C4-2B (cell line): ENCODE data around the gene PSMB10.

Source experiments
- H3K27ac ChIP-seq: fragments of 450-650 bp; 2 replicates; pipeline ENCODE4 v1.5.1; 2017
- CTCF ChIP-seq: fragments of 450-650 bp; conservative IDR thresholded peaks from 2 replicates; pipeline ENCODE4 v1.5.1; 2017; ENCODE audit warnings: mild to moderate bottlenecking
- ZFX ChIP-seq: fragments of 450-650 bp; IDR thresholded peaks from 2 replicates; pipeline ENCODE4 v1.6.1; 2017

The PSMB10 gene

GRCh38 chr16:67966549-67967182 lies 30.0 kb upstream of the PSMB10 start:
- no peak overlapping the region; the same call in 1 of the 2 replicates for H3K27ac ChIP-seq

GRCh38 chr16:67965668-67966548 lies 29.3 kb upstream of the PSMB10 start:
- H3K27ac ChIP-seq, result no peak overlapping the region; the same call in 1 of the 2 replicates
- TF ChIP-seq ZFX, result no peak
- TF ChIP-seq CTCF, result no peak

More at GRCh38 chr16:67966549-67967182, 30.0 kb upstream of the PSMB10 start:
- TF ChIP-seq CTCF, result no peak
- no peak for TF ChIP-seq ZFX

- no peak for TF ChIP-seq ZFX
- TF ChIP-seq CTCF, result no peak
- H3K27ac ChIP-seq, result no peak overlapping the region
Measured at GRCh38 chr16:67964477-67965131, 28.0 kb upstream of the PSMB10 start.

GRCh38 chr16:67963662-67964321 lies 27.1 kb upstream of the PSMB10 start:
- TF ChIP-seq CTCF (no peak), ZFX (no peak)
- H3K27ac ChIP-seq, result no peak overlapping the region

GRCh38 chr16:67963292-67963661 lies 26.6 kb upstream of the PSMB10 start:
- H3K27ac ChIP-seq, result no peak overlapping the region
- TF ChIP-seq CTCF, result no peak
- no peak for TF ChIP-seq ZFX

GRCh38 chr16:67962135-67962534 lies 25.5 kb upstream of the PSMB10 start:
- TF ChIP-seq ZFX (no peak), CTCF (no peak)
- no peak overlapping the region for H3K27ac ChIP-seq
